ENCODE measurements around the gene OSBPL7.

- TF ChIP-seq POLR2A (IDR thresholded peaks at IDR 0.05) (no peak), EP300 (IDR thresholded peaks at IDR 0.05) (no peak)
- TF ChIP-seq, protein P1, sequence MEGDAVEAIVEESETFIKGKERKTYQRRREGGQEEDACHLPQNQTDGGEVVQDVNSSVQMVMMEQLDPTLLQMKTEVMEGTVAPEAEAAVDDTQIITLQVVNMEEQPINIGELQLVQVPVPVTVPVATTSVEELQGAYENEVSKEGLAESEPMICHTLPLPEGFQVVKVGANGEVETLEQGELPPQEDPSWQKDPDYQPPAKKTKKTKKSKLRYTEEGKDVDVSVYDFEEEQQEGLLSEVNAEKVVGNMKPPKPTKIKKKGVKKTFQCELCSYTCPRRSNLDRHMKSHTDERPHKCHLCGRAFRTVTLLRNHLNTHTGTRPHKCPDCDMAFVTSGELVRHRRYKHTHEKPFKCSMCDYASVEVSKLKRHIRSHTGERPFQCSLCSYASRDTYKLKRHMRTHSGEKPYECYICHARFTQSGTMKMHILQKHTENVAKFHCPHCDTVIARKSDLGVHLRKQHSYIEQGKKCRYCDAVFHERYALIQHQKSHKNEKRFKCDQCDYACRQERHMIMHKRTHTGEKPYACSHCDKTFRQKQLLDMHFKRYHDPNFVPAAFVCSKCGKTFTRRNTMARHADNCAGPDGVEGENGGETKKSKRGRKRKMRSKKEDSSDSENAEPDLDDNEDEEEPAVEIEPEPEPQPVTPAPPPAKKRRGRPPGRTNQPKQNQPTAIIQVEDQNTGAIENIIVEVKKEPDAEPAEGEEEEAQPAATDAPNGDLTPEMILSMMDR (IDR thresholded peaks at IDR 0.05), result no peak
These were observed 9.3 kb downstream of the OSBPL7 start for GRCh38 chr17:47812146-47812920.

Measured in sigmoid colon (tissue), 4 donors.